NB4 (cell line): ENCODE data around the gene NRXN3.

ENCODE experiments used
- DNase-seq: peaks from one replicate; pipeline ENCODE4 v3.0.0; 2010; ENCODE audit warnings: low read depth
- H3K4me3 ChIP-seq: one replicate; pipeline ENCODE4 v1.5.1; 2011; ENCODE audit warnings: mild to moderate bottlenecking, low read depth, low read length, moderate library complexity
- MAX ChIP-seq: IDR thresholded peaks from 2 replicates; pipeline ENCODE4 v1.6.1; 2011; ENCODE audit warnings: low read depth, low read length
- MYC ChIP-seq: IDR thresholded peaks from 2 replicates; pipeline ENCODE4 v1.6.1; 2011; ENCODE audit warnings: low read depth, low read length
- POLR2A ChIP-seq: IDR thresholded peaks from 2 replicates; pipeline ENCODE4 v1.6.1; 2011; ENCODE audit warnings: mild to moderate bottlenecking; ENCODE audit not compliant: insufficient read length; ENCODE audit errors: extremely low read depth
- TF ChIP-seq, protein P1 (sequence below): IDR thresholded peaks from one replicate; pipeline ENCODE4 v1.5.1; 2012; ENCODE audit warnings: low read depth, low read length

NRXN3 gene

GRCh38 chr14:78709795-78710557, 539.8 kb downstream of the NRXN3 start:
- peak; percentile 2 for DNase-seq
- no peak overlapping the region for H3K4me3 ChIP-seq
- no peak for TF ChIP-seq MYC
- TF ChIP-seq POLR2A = no peak
- TF ChIP-seq MAX = no peak
- TF ChIP-seq, protein P1, sequence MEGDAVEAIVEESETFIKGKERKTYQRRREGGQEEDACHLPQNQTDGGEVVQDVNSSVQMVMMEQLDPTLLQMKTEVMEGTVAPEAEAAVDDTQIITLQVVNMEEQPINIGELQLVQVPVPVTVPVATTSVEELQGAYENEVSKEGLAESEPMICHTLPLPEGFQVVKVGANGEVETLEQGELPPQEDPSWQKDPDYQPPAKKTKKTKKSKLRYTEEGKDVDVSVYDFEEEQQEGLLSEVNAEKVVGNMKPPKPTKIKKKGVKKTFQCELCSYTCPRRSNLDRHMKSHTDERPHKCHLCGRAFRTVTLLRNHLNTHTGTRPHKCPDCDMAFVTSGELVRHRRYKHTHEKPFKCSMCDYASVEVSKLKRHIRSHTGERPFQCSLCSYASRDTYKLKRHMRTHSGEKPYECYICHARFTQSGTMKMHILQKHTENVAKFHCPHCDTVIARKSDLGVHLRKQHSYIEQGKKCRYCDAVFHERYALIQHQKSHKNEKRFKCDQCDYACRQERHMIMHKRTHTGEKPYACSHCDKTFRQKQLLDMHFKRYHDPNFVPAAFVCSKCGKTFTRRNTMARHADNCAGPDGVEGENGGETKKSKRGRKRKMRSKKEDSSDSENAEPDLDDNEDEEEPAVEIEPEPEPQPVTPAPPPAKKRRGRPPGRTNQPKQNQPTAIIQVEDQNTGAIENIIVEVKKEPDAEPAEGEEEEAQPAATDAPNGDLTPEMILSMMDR = no peak

DNA sequence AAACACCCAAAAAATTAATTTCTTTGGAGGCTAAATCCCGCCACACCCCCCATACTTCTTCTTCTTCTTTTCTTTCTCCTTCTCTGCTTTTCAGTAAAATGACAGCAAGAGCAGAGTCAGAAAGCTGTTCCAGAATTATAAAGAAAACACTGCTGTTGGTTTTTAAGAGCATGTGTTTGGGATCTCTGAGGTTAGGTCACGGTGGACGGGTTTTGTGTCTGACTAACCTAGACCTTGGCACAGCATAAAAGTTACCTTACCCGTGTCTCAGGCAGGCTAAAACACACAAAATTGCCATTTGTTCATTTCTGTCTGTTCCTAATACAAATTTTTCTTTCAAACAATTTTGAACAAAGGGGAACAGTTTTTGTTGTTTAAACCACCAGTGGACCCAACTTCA, 540.8 kb downstream of the NRXN3 start:
- TF ChIP-seq, protein P1 = no peak
- TF ChIP-seq MYC = no peak
- no peak for TF ChIP-seq POLR2A
- no peak for DNase-seq
- H3K4me3 ChIP-seq = no peak overlapping the region

- H3K4me3 ChIP-seq = no peak overlapping the region
- TF ChIP-seq, protein P1 = no peak
- TF ChIP-seq MYC (no peak), MAX (no peak), POLR2A (no peak)
- DNase-seq = no peak
These were observed 543.5 kb downstream of the NRXN3 start for GRCh38 chr14:78713716-78714115.

- DNase-seq = no peak
- no peak overlapping the region for H3K4me3 ChIP-seq
- TF ChIP-seq, protein P1 = no peak
- TF ChIP-seq MAX (no peak), MYC (no peak), POLR2A (no peak)
These were observed 544.5 kb downstream of the NRXN3 start for GRCh38 chr14:78714711-78715110.

- DNase-seq = no peak
- TF ChIP-seq POLR2A = no peak
- TF ChIP-seq, protein P1 = no peak
- no peak for TF ChIP-seq MYC
- TF ChIP-seq MAX = no peak
- no peak overlapping the region for H3K4me3 ChIP-seq
These were observed 551.7 kb downstream of the NRXN3 start for GRCh38 chr14:78721756-78722480.
